Endothelial cell of umbilical vein (primary cell): ENCODE results near the gene FXYD3. TPM values are rescaled to one million over a fixed set of nuclear protein-coding genes. Genes with fewer than 3 reads are reported as not detected.

Experiments
- BruUV-seq: library from RNA; stranded (reverse); fragments of 400-500 nt; replicated peaks from 2 replicates; lab custom pipeline; 2021; lab: Mats Ljungman, UMichigan
- CTCF ChIA-PET: fragments of 300-600, 350-600 bp; sonication (Branson Sonifier 250); formaldehyde crosslinking; loops from one replicate; lab custom pipeline; 2021; ENCODE audit warnings: antibody characterized with exemption, inconsistent platforms; lab: Charles Lee
- POLR2A ChIA-PET: fragments of 300-600, 350-600 bp; sonication (Branson Sonifier 250); formaldehyde crosslinking; loops from one replicate; lab custom pipeline; 2021; ENCODE audit warnings: antibody characterized with exemption, inconsistent platforms; lab: Charles Lee
- DNase-seq: peaks from one replicate; pipeline ENCODE4 v3.0.0-alpha.2; 2011; ENCODE audit warnings: low read depth, low spot score
- FAIRE-seq: peaks from 2 replicates; lab custom pipeline; 2011; peaks lifted over from hg19 to GRCh38; lab: Jason Lieb, UNC
- H2AFZ ChIP-seq: 2 replicates; pipeline ENCODE4 v1.6.0; 2012; ENCODE audit warnings: low read depth, low read length, control low read depth, inconsistent platforms
- H3K27ac ChIP-seq: 2 replicates; pipeline ENCODE4 v1.5.1; 2011; ENCODE audit warnings: low read depth, mild to moderate bottlenecking, control low read depth, low read length, moderate library complexity; ENCODE audit not compliant: insufficient read depth
- H3K27me3 ChIP-seq, 2 experiments: 2 replicates each; pipeline versions ENCODE4 v1.6.0 to v1.6.1; 2011; ENCODE audit warnings: low read length in 2 of 2, mixed read lengths in 1 of 2; ENCODE audit not compliant: control insufficient read depth in 2 of 2, insufficient read depth in 2 of 2
- H3K36me3 ChIP-seq, 2 experiments: 2 replicates in 1 of 2; 3 replicates in 1 of 2; pipeline ENCODE4 v1.5.1; 2011; ENCODE audit warnings: low read length in 2 of 2, mild to moderate bottlenecking in 1 of 2, moderate library complexity in 1 of 2; ENCODE audit not compliant: control insufficient read depth in 2 of 2, insufficient read depth in 2 of 2; ENCODE audit errors: extremely low read depth in 1 of 2
- H3K4me1 ChIP-seq: 3 replicates; pipeline ENCODE4 v1.5.1; 2011; ENCODE audit warnings: mild to moderate bottlenecking, low read length; ENCODE audit not compliant: control insufficient read depth, insufficient read depth; ENCODE audit errors: extremely low read depth
- H3K4me2 ChIP-seq: 2 replicates; pipeline ENCODE4 v1.6.1; 2011; ENCODE audit warnings: low read length, control low read depth, mixed read lengths; ENCODE audit not compliant: insufficient read depth
- H3K4me3 ChIP-seq, 3 experiments: fragments of 200-600 bp in 1 of 3; sonication (generic), shearing (Covaris generic) in 1 of 3; replicated peaks in 1 of 3; 2 replicates each; pipeline ENCODE4 v1.5.1; 2011 to 2016; ENCODE audit warnings: control low read depth in 3 of 3, low read length in 3 of 3, mild to moderate bottlenecking in 2 of 3, inconsistent platforms in 1 of 3, low read depth in 1 of 3, moderate library complexity in 1 of 3; ENCODE audit not compliant: insufficient read depth in 1 of 3
- H3K79me2 ChIP-seq: 2 replicates; pipeline ENCODE4 v1.6.0; 2012; ENCODE audit warnings: low read length, inconsistent platforms; ENCODE audit not compliant: control insufficient read depth, insufficient read depth
- H3K9ac ChIP-seq: replicated peaks from 2 replicates; pipeline ENCODE3; 2011; ENCODE audit warnings: low read length, control low read depth; ENCODE audit not compliant: insufficient read depth; ENCODE audit errors: extremely low read depth
- H3K9me1 ChIP-seq: replicated peaks from 3 replicates; pipeline ENCODE4 v1.6.0; 2011; ENCODE audit warnings: mild to moderate bottlenecking, low read length; ENCODE audit not compliant: control insufficient read depth, insufficient read depth; ENCODE audit errors: extremely low read depth
- H3K9me3 ChIP-seq: replicated peaks from 2 replicates; pipeline ENCODE4 v1.5.1; 2012; ENCODE audit warnings: low read length, inconsistent platforms; ENCODE audit not compliant: control insufficient read depth, insufficient read depth
- H4K20me1 ChIP-seq: replicated peaks from 2 replicates; pipeline ENCODE3; 2011; ENCODE audit warnings: mild to moderate bottlenecking, low read length; ENCODE audit not compliant: control insufficient read depth, insufficient read depth; ENCODE audit errors: extremely low read depth
- CTCF ChIP-seq, 2 donors: IDR thresholded peaks; 1 replicate in 1 of 2; 2 replicates in 1 of 2; pipeline ENCODE4 v1.5.1; 2011; ENCODE audit warnings: low read length in 2 of 2, mild to moderate bottlenecking in 2 of 2, moderate library complexity in 2 of 2, control low read depth in 1 of 2, inconsistent platforms in 1 of 2, low read depth in 1 of 2; ENCODE audit not compliant: insufficient read depth in 1 of 2; ENCODE audit errors: extremely low read depth in 1 of 2
- EZH2 ChIP-seq: IDR thresholded peaks from 2 replicates; pipeline ENCODE4 v1.6.1; 2012; ENCODE audit warnings: borderline replicate concordance, low read depth, mild to moderate bottlenecking, moderate library complexity, low read length, inconsistent platforms; ENCODE audit not compliant: severe bottlenecking
- FOS ChIP-seq: IDR thresholded peaks from 2 replicates; pipeline ENCODE4 v1.6.1; 2011; ENCODE audit warnings: mild to moderate bottlenecking, low read length, moderate library complexity, borderline replicate concordance; ENCODE audit not compliant: insufficient read depth
- GATA2 ChIP-seq: IDR thresholded peaks from 2 replicates; pipeline ENCODE4 v1.7.0; 2011; ENCODE audit warnings: low read depth, mild to moderate bottlenecking, moderate library complexity, mixed read lengths, low read length; ENCODE audit not compliant: insufficient read length, insufficient read depth
- JUN ChIP-seq: IDR thresholded peaks from 2 replicates; pipeline ENCODE4 v1.6.1; 2011; ENCODE audit warnings: borderline replicate concordance, low read depth; ENCODE audit not compliant: insufficient read length, insufficient read depth
- MAX ChIP-seq: IDR thresholded peaks from 2 replicates; pipeline ENCODE4 v1.6.1; 2011; ENCODE audit not compliant: insufficient read depth, insufficient read length
- MYC ChIP-seq: IDR thresholded peaks from one replicate; pipeline ENCODE4 v1.6.1; 2011; ENCODE audit warnings: mild to moderate bottlenecking, low read depth, low read length
- POLR2A ChIP-seq: IDR thresholded peaks from 2 replicates; pipeline ENCODE4 v1.6.1; 2012; ENCODE audit warnings: low read depth, mild to moderate bottlenecking, control low read depth, low read length
- POLR2AphosphoS5 ChIP-seq: IDR thresholded peaks from 2 replicates; pipeline ENCODE4 v1.6.1; 2012; ENCODE audit warnings: low read depth, mild to moderate bottlenecking, control low read depth, low read length, moderate library complexity; ENCODE audit not compliant: insufficient read depth
- dilution Hi-C: fragments of 300-500 bp; cut with MboI; formaldehyde crosslinking; loops from one replicate; pipeline ENCODE4 v1.15.0; 2019; ENCODE audit warnings: low sequenced_read_pairs; ENCODE audit not compliant: extremely low pct_ligation_motif_present
- intact Hi-C: fragments of 100-400 bp; cut with micrococcal nuclease; formaldehyde crosslinking; loops from one replicate; pipeline ENCODE4 v1.10.0; 2022
- polyA plus RNA-seq, 4 experiments: library from polyadenylated mRNA; depleted of rRNA in 3 of 4; stranded (reverse) in 3 of 4; unstranded in 1 of 4; fragments of >200 nt; gene quantifications; 2 replicates each; pipeline versions ENCODE4 v1.2.1 to v1.2.3, GENCODE V29; 2011 to 2012; ENCODE audit warnings: missing spikeins in 1 of 4
- total RNA-seq: library from RNA; stranded (reverse); gene quantifications from 2 replicates; pipeline ENCODE4 v1.2.3, GENCODE V29; 2021

Gene FXYD3
- total and polyA plus RNA-seq, 2 donors (not counting 3 experiments of a cell fraction or from before 2014, with no cell fraction given), result not detected

- no TSS peak for BruUV-seq
- Histone ChIP-seq H3K9me3 (no peaks in the 10 kb centered on the region), H3K27ac (no peak overlapping the region), H3K4me1 (peaks cover 3% of the 10 kb centered on the region), H3K27me3 (no peaks in the 10 kb centered on the region), H3K9me1 (no peaks in the 10 kb centered on the region), H4K20me1 (no peaks in the 10 kb centered on the region), H2AFZ (no peak overlapping the region), H3K9ac (no peak overlapping the region), H3K36me3 (no peaks in the 10 kb centered on the region), H3K79me2 (no peaks in the 10 kb centered on the region), H3K4me2 (no peak overlapping the region), H3K4me3 (no peak overlapping the region)
- dilution Hi-C loops (no loop called here), intact Hi-C loops (no loop called here)
- ChIA-PET POLR2A (no interaction called here), CTCF (interaction anchor here (2.3 kb wide), 1 partner anchor 14 kb away, joined by 12 read pairs; the partner anchor contains the start of gene LGI4)
- DNase-seq, result no peak
- FAIRE-seq, result no peak
- no peak for TF ChIP-seq MYC
- no peak for TF ChIP-seq CTCF (IDR thresholded peaks at IDR 0.05; ENCODE audit: extremely low read depth in 1 of 2, insufficient read depth in 1 of 2, low read depth in 1 of 2, low read length in 2 of 2)
- TF ChIP-seq JUN, result no peak
- TF ChIP-seq POLR2A, result no peak
- TF ChIP-seq EZH2, result no peak
- TF ChIP-seq POLR2AphosphoS5, result no peak
- no peak for TF ChIP-seq GATA2
- TF ChIP-seq FOS, result no peak
- no peak for TF ChIP-seq MAX
Measured at GRCh38 chr19:35120898-35121297, 5.3 kb downstream of the FXYD3 start.
